C4-2B (cell line): ENCODE results near the gene PRRC2B.

Experiments used
- ZFX ChIP-seq: fragments of 450-650 bp; IDR thresholded peaks from 2 replicates; pipeline ENCODE4 v1.6.1; 2017
- TF ChIP-seq, protein P1 (sequence below): fragments of 450-650 bp; conservative IDR thresholded peaks from 2 replicates; pipeline ENCODE4 v1.5.1; 2017; ENCODE audit warnings: mild to moderate bottlenecking

DNA sequence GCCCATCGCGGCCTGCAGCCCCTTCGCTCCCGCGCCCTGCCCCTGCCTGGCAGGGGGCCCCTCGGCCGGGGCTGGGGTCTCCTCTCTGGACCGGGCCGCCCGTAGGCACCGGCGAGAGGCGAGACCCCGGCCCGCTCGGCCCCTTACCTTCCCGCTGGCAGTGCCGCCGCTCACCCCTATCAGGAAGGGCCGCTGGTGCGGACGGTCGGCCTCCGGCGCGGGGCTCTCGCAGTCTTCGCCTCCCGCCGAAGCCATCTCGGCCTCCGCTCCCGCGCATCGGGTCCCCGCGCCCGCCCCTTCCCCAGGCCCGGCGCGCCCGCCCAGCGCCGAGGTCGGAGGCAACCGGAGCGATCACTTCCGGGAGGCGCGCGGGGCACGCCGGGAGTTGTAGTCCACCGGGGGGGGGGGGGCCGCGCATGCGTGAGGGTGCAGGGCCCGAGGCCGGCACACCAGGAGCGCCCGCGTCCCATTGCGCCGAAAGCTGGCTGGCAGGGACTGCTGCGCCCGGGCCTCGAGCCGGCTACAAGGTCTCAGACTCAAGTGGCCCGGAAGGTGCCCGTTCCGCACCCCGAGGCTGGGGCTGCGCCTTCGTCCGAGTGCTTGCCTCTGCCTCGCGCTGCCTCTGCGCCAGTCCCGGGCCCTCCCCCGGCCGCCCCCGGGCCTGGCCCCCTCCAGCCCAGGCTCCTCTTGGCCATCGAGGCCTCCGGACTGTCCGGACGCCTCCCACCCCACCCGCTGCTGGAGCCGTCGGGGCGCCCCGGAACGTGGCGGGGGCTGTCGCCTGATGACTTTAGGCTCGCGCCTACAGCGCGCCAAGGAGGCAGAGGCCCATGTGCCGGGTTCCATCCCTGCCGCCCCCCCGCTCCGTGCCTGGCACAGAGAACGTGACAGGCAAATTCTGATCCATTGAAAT lies 137.3 kb downstream of the PRRC2B start, which contains the start of gene UCK1:
- TF ChIP-seq, protein P1, sequence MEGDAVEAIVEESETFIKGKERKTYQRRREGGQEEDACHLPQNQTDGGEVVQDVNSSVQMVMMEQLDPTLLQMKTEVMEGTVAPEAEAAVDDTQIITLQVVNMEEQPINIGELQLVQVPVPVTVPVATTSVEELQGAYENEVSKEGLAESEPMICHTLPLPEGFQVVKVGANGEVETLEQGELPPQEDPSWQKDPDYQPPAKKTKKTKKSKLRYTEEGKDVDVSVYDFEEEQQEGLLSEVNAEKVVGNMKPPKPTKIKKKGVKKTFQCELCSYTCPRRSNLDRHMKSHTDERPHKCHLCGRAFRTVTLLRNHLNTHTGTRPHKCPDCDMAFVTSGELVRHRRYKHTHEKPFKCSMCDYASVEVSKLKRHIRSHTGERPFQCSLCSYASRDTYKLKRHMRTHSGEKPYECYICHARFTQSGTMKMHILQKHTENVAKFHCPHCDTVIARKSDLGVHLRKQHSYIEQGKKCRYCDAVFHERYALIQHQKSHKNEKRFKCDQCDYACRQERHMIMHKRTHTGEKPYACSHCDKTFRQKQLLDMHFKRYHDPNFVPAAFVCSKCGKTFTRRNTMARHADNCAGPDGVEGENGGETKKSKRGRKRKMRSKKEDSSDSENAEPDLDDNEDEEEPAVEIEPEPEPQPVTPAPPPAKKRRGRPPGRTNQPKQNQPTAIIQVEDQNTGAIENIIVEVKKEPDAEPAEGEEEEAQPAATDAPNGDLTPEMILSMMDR = no peak
- TF ChIP-seq ZFX = peak; percentile 76
